ENCODE results near the gene ZBTB7C. TPM values are rescaled to one million over a fixed set of nuclear protein-coding genes. Genes with fewer than 3 reads are reported as not detected.

The ZBTB7C gene
- total RNA-seq, 3 donors from 2014 or later, result 5.6 to 26.5 (median 6.1) TPM

DNA sequence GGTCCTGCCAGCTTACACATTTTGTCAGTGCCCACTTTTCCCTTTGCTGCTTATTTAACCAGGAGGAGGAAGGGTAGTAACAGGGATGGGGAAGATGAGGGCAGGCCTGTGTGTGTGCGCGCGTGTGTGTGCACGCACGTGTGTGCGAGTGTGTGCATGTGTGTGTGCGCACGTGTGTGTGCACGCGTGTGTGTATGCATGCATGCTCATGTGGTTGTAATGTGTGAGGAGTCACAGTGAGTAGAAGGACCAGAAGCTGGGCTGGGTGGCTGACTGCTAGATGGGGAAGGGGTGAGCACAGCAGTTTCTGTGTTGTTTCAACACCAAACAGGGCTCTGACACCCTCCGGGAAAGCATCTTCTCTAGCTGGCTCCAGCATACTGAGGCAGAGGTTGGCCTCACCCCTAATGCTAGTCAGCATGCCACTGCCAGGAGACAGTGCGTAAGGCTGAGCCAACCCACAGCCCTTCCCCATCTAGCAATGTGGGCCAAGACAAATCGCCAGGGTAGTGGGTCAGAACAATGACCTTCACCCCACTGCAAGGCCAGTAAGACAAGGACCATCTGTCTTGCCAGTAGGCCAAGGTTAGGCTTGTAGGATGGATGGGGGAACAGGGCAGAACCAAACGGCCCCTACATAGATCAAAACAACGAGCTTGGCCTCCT, 260.0 kb downstream of the ZBTB7C start:
- Histone ChIP-seq H3K4me3 (no peak overlapping the region), H3K27me3 (no peaks in the 10 kb centered on the region), H3K36me3 (no peaks in the 10 kb centered on the region), H3K4me1 (peaks cover 0 to 21% of the 10 kb centered on the region in 2 donors), H3K27ac (no peak overlapping the region), H3K9me3 (no peaks in the 10 kb centered on the region)
- intact Hi-C loops (cut with DNase I; ENCODE audit: low total_unique reads), result no loop called here
- no peak for TF ChIP-seq POLR2AphosphoS5 (IDR thresholded peaks at IDR 0.05)
- TF ChIP-seq POLR2A (IDR thresholded peaks at IDR 0.05), result no peak
- no peak for TF ChIP-seq CTCF (IDR thresholded peaks at IDR 0.05)
- DNase-seq (ENCODE audit: low spot score in 2 of 2), result no peak

- intact Hi-C loops (cut with DNase I; ENCODE audit: low total_unique reads), result loop anchor here (5.0 kb wide), 1 partner anchor 1549 kb away; no protein-coding TSS in a partner anchor
- Histone ChIP-seq H3K9me3 (no peaks in the 10 kb centered on the region), H3K27me3 (no peaks in the 10 kb centered on the region), H3K4me3 (no peak overlapping the region), H3K4me1 (peaks cover 0 to 20% of the 10 kb centered on the region in 2 donors), H3K27ac (no peak overlapping the region), H3K36me3 (no peaks in the 10 kb centered on the region)
- no peak for TF ChIP-seq CTCF (IDR thresholded peaks at IDR 0.05)
- no peak for TF ChIP-seq POLR2A (IDR thresholded peaks at IDR 0.05)
- no peak for TF ChIP-seq POLR2AphosphoS5 (IDR thresholded peaks at IDR 0.05)
- DNase-seq (ENCODE audit: low spot score in 2 of 2), result no peak
Measured at GRCh38 chr18:48142994-48143393, 266.2 kb downstream of the ZBTB7C start.

DNA sequence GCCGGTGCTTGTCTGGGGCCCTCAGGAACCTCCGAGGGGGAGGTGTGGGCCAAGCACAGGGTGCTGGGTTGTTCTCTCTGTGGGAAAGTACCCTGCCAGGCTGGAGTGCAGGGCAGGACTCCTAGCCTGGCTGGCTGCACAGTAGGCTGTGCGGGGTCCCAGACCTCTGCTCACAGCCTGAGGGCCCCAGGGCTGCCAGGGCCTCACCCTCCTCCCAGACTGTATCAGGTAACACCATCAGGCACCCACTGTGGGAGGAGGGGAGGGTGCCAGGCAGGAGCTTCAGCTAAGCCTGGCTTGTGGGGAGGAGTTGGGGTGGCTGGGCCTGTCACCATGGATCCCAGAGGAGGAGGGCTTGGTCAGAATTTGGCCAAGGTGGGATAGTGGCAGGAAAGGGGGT, 266.8 kb downstream of the ZBTB7C start:
- no peak overlapping the region for H3K4me3 ChIP-seq
- intact Hi-C loops (cut with DNase I; ENCODE audit: low total_unique reads), result loop anchor here (5.0 kb wide), 1 partner anchor 1550 kb away; no protein-coding TSS in a partner anchor
- peak overlapping the region; percentile 32 to 40 for H3K27ac ChIP-seq
- no peak for TF ChIP-seq CTCF (IDR thresholded peaks at IDR 0.05)
- TF ChIP-seq POLR2AphosphoS5 (IDR thresholded peaks at IDR 0.05), result no peak
- no peak for TF ChIP-seq POLR2A (IDR thresholded peaks at IDR 0.05)
- no peaks in the 10 kb centered on the region for H3K27me3 ChIP-seq
- no peaks in the 10 kb centered on the region for H3K36me3 ChIP-seq
- H3K9me3 ChIP-seq, result no peaks in the 10 kb centered on the region
- H3K4me1 ChIP-seq, result peaks cover 0 to 26% of the 10 kb centered on the region in 2 donors
- DNase-seq (ENCODE audit: low spot score in 2 of 2), result no peak

- TF ChIP-seq POLR2A (IDR thresholded peaks at IDR 0.05) (no peak), CTCF (IDR thresholded peaks at IDR 0.05) (no peak)
- H3K4me1 ChIP-seq, result peaks cover 0 to 28% of the 10 kb centered on the region in 2 donors
- peak overlapping the region; percentile 84 to 90 for H3K27ac ChIP-seq
- no peaks in the 10 kb centered on the region for H3K27me3 ChIP-seq
- intact Hi-C loops (cut with DNase I; ENCODE audit: low total_unique reads), result loop anchor here (5.0 kb wide), 1 partner anchor 1552 kb away; no protein-coding TSS in a partner anchor
- H3K36me3 ChIP-seq, result no peaks in the 10 kb centered on the region
- H3K4me3 ChIP-seq, result no peak overlapping the region
- DNase-seq (ENCODE audit: low spot score in 2 of 2), result no peak
- H3K9me3 ChIP-seq, result no peaks in the 10 kb centered on the region
Measured at GRCh38 chr18:48140731-48141130, 268.5 kb downstream of the ZBTB7C start.
